WTC11 (cell line): ENCODE measurements around the gene TSC22D3. TPM values are rescaled to one million over a fixed set of nuclear protein-coding genes. Genes with fewer than 3 reads are reported as not detected.

ENCODE experiments used
- ATAC-seq: fragments of 200-7000 bp; cut with Tn5 transposase; 2 replicates; pipeline ENCODE4 v1.10.0; 2021; ENCODE audit warnings: mild to moderate bottlenecking, moderate library complexity
- CTCF ChIA-PET: fragments of 300-600 bp; sonication (Branson Sonifier 250); formaldehyde crosslinking; loops from one replicate; lab custom pipeline; 2021; ENCODE audit warnings: antibody characterized with exemption; lab: Charles Lee
- POLR2A ChIA-PET: fragments of 350-600 bp; sonication (Branson Sonifier 250); formaldehyde crosslinking; loops from one replicate; lab custom pipeline; 2021; ENCODE audit warnings: antibody characterized with exemption; lab: Charles Lee
- DNase-seq: peaks from one replicate; pipeline ENCODE4 v3.0.0; 2021; ENCODE audit warnings: low spot score
- H3K27ac Mint-ChIP-seq: 2 replicates; pipeline ENCODE4 v1.8.0; 2021; ENCODE audit warnings: mixed read lengths
- H3K27me3 Mint-ChIP-seq: 2 replicates; pipeline ENCODE4 v1.8.0; 2021; ENCODE audit warnings: low read depth, mild to moderate bottlenecking, moderate library complexity, mixed read lengths
- H3K36me3 Mint-ChIP-seq: 2 replicates; pipeline ENCODE4 v1.8.0; 2021; ENCODE audit warnings: mixed read lengths
- H3K4me1 Mint-ChIP-seq: 2 replicates; pipeline ENCODE4 v1.8.0; 2022; ENCODE audit warnings: mixed read lengths
- H3K4me3 Mint-ChIP-seq: 2 replicates; pipeline ENCODE4 v1.8.0; 2021; ENCODE audit warnings: mild to moderate bottlenecking, moderate library complexity, mixed read lengths
- H3K9me3 Mint-ChIP-seq: 2 replicates; pipeline ENCODE4 v1.8.0; 2021; ENCODE audit warnings: mixed read lengths
- ATF1 ChIP-seq: sonication (generic); formaldehyde crosslinking; IDR thresholded peaks from 2 replicates; pipeline ENCODE4 v1.8.1; 2023; ENCODE audit warnings: mild to moderate bottlenecking, moderate library complexity, missing genetic modification reagents
- CTCF ChIP-seq: fragments of 200-600 bp; IDR thresholded peaks from 2 replicates; pipeline ENCODE4 v1.8.0; 2022; ENCODE audit warnings: antibody characterized with exemption
- E2F5 ChIP-seq: sonication (generic); formaldehyde crosslinking; IDR thresholded peaks from 2 replicates; pipeline ENCODE4 v1.8.1; 2022; ENCODE audit warnings: mild to moderate bottlenecking, moderate library complexity, missing genetic modification reagents
- ESRRA ChIP-seq: sonication (generic); formaldehyde crosslinking; IDR thresholded peaks from 2 replicates; pipeline ENCODE4 v1.8.1; 2022; ENCODE audit warnings: mild to moderate bottlenecking, missing genetic modification reagents, borderline replicate concordance
- ETV6 ChIP-seq: sonication (generic); formaldehyde crosslinking; IDR thresholded peaks from 2 replicates; pipeline ENCODE4 v1.8.1; 2022; ENCODE audit warnings: mild to moderate bottlenecking, missing genetic modification reagents
- FOXK1 ChIP-seq: sonication (generic); formaldehyde crosslinking; IDR thresholded peaks from 2 replicates; pipeline ENCODE4 v1.8.0; 2022; ENCODE audit warnings: mild to moderate bottlenecking, moderate library complexity, missing genetic modification reagents
- HMGXB4 ChIP-seq: sonication (generic); formaldehyde crosslinking; IDR thresholded peaks from 2 replicates; pipeline ENCODE4 v1.8.1; 2023; ENCODE audit warnings: mild to moderate bottlenecking, moderate library complexity, missing genetic modification reagents
- OVOL2 ChIP-seq: fragments of 250-450 bp; sonication (Bioruptor Pico); IDR thresholded peaks from 2 replicates; pipeline ENCODE4 v1.9.0; 2021; ENCODE audit warnings: mild to moderate bottlenecking, borderline replicate concordance
- PRDM15 ChIP-seq: sonication (generic); formaldehyde crosslinking; IDR thresholded peaks from 2 replicates; pipeline ENCODE4 v1.8.0; 2022; ENCODE audit warnings: missing genetic modification reagents
- PRRX2 ChIP-seq: fragments of 250-450 bp; sonication (Bioruptor Pico); IDR thresholded peaks from 2 replicates; pipeline ENCODE4 v1.8.0; 2021; ENCODE audit warnings: mild to moderate bottlenecking
- TP53 ChIP-seq: sonication (generic); formaldehyde crosslinking; IDR thresholded peaks from 2 replicates; pipeline ENCODE4 v1.8.1; 2023; ENCODE audit warnings: mild to moderate bottlenecking, missing genetic modification reagents
- ZNF121 ChIP-seq: sonication (generic); formaldehyde crosslinking; IDR thresholded peaks from 2 replicates; pipeline ENCODE4 v1.8.0; 2023; ENCODE audit warnings: missing genetic modification reagents
- ZNF138 ChIP-seq: sonication (generic); formaldehyde crosslinking; conservative IDR thresholded peaks from 2 replicates; pipeline ENCODE4 v1.8.1; 2022; ENCODE audit warnings: mild to moderate bottlenecking, moderate library complexity, missing genetic modification reagents
- ZNF263 ChIP-seq: sonication (generic); formaldehyde crosslinking; IDR thresholded peaks from 2 replicates; pipeline ENCODE4 v1.8.1; 2022; ENCODE audit warnings: low read depth, mild to moderate bottlenecking, moderate library complexity, missing genetic modification reagents
- ZNF396 ChIP-seq: fragments of 250-450 bp; sonication (Bioruptor Pico); IDR thresholded peaks from 2 replicates; pipeline ENCODE4 v1.8.0; 2021; ENCODE audit warnings: mild to moderate bottlenecking, moderate library complexity, borderline replicate concordance
- ZNF416 ChIP-seq: fragments of 250-450 bp; sonication (Bioruptor Pico); IDR thresholded peaks from 2 replicates; pipeline ENCODE4 v1.9.0; 2021; ENCODE audit warnings: mild to moderate bottlenecking, inconsistent platforms
- ZSCAN18 ChIP-seq: fragments of 250-450 bp; sonication (Bioruptor Pico); IDR thresholded peaks from 2 replicates; pipeline ENCODE4 v2.1.2; 2022; ENCODE audit warnings: mild to moderate bottlenecking, moderate library complexity
- total RNA-seq: library from RNA; stranded (reverse); gene quantifications from 3 replicates; pipeline ENCODE4 v1.2.3, GENCODE V29; 2021

TSC22D3 gene
- total RNA-seq, 1 experiment from 2014 or later, result 15.7 TPM

GRCh38 chrX:107758231-107758766 is 17.3 kb downstream of the TSC22D3 start:
- POLR2A ChIA-PET, result no interaction called here
- no peaks in the 10 kb centered on the region for H3K36me3 Mint-ChIP-seq
- peaks cover 9% of the 10 kb centered on the region for H3K4me1 Mint-ChIP-seq
- no peak for TF ChIP-seq ZNF138 (CRISPR knock-in tag)
- ATAC-seq, result no peak
- H3K4me3 Mint-ChIP-seq, result no peak overlapping the region
- DNase-seq, result no peak
- CTCF ChIA-PET, result no interaction called here
- H3K27ac Mint-ChIP-seq, result no peak overlapping the region
- no peaks in the 10 kb centered on the region for H3K9me3 Mint-ChIP-seq
- peaks cover 3% of the 10 kb centered on the region for H3K27me3 Mint-ChIP-seq

GRCh38 chrX:107755721-107756120 is 19.9 kb downstream of the TSC22D3 start:
- CTCF ChIA-PET, result no interaction called here
- Mint-ChIP-seq H3K4me1 (peaks cover 22% of the 10 kb centered on the region), H3K36me3 (no peaks in the 10 kb centered on the region), H3K27ac (no peak overlapping the region), H3K27me3 (no peaks in the 10 kb centered on the region; the same call in 1 of the 2 replicates), H3K9me3 (no peaks in the 10 kb centered on the region), H3K4me3 (no peak overlapping the region)
- DNase-seq (no peak), ATAC-seq (no peak)
- TF ChIP-seq CTCF (no peak), ZNF416 (CRISPR knock-in tag) (no peak), HMGXB4 (CRISPR knock-in tag) (no peak), FOXK1 (CRISPR knock-in tag) (no peak), ETV6 (CRISPR knock-in tag) (no peak), PRRX2 (CRISPR knock-in tag) (no peak), TP53 (CRISPR knock-in tag) (no peak), OVOL2 (CRISPR knock-in tag) (no peak), E2F5 (CRISPR knock-in tag) (no peak), ATF1 (no peak)
- POLR2A ChIA-PET, result no interaction called here

GRCh38 chrX:107753187-107753586 is 22.4 kb downstream of the TSC22D3 start:
- DNase-seq (no peak), ATAC-seq (no peak)
- Mint-ChIP-seq H3K4me3 (no peak overlapping the region), H3K36me3 (no peaks in the 10 kb centered on the region), H3K9me3 (no peaks in the 10 kb centered on the region), H3K4me1 (peaks cover 33% of the 10 kb centered on the region), H3K27ac (no peak overlapping the region), H3K27me3 (no peaks in the 10 kb centered on the region; the same call in 1 of the 2 replicates)
- CTCF ChIA-PET, result interaction anchor here (0.8 to 2.0 kb wide), 3 partner anchors 23 to 93 kb away, joined by 3 to 4 read pairs (median 3); partner anchors contain the start of gene TSC22D3
- POLR2A ChIA-PET, result no interaction called here
- no peak for TF ChIP-seq ESRRA (CRISPR knock-in tag)
- TF ChIP-seq ZNF396 (CRISPR knock-in tag), result no peak
- no peak for TF ChIP-seq ZNF263
- no peak for TF ChIP-seq ZNF416 (CRISPR knock-in tag)
- no peak for TF ChIP-seq ZSCAN18 (CRISPR knock-in tag)
- no peak for TF ChIP-seq CTCF
- no peak for TF ChIP-seq PRDM15 (CRISPR knock-in tag)
- TF ChIP-seq PRRX2 (CRISPR knock-in tag), result no peak
- TF ChIP-seq ZNF121, result no peak
